Kidney (tissue), 14 donors: ENCODE measurements around the gene PXDN. TPM values are rescaled to one million over a fixed set of nuclear protein-coding genes. Genes with fewer than 3 reads are reported as not detected.

Experiments used
- DNase-seq, 5 donors: peaks; one replicate each; pipeline ENCODE4 v3.0.0-alpha.2; 2013 to 2020
- FAIRE-seq: peaks from 2 replicates; lab custom pipeline; 2012; peaks lifted over from hg19 to GRCh38; lab: Jason Lieb, UNC
- H3K27ac ChIP-seq, 2 donors: one replicate each; pipeline ENCODE4 v1.7.0; 2013; ENCODE audit warnings: low read depth in 2 of 2, low read length in 2 of 2, inconsistent platforms in 1 of 2
- H3K27me3 ChIP-seq: one replicate; pipeline ENCODE4 v1.7.1; 2013; ENCODE audit warnings: low read length, inconsistent platforms; ENCODE audit not compliant: control insufficient read depth, insufficient read depth
- H3K36me3 ChIP-seq, 3 donors: one replicate each; pipeline versions ENCODE4 v1.7.0 to v1.7.1; 2013; ENCODE audit warnings: low read length in 3 of 3, control low read depth in 1 of 3, inconsistent platforms in 1 of 3; ENCODE audit not compliant: insufficient read depth in 3 of 3, control insufficient read depth in 2 of 3
- H3K4me1 ChIP-seq, 3 donors: one replicate each; pipeline versions ENCODE4 v1.7.0 to v1.7.1; 2013; ENCODE audit warnings: low read length in 3 of 3, inconsistent platforms in 1 of 3, low read depth in 1 of 3; ENCODE audit not compliant: control insufficient read depth in 2 of 3, insufficient read depth in 2 of 3
- H3K4me3 ChIP-seq, 3 donors: one replicate each; pipeline versions ENCODE4 v1.7.0 to v1.8.1; 2013; ENCODE audit warnings: low read length in 3 of 3, control low read depth in 1 of 3, inconsistent platforms in 1 of 3
- H3K9ac ChIP-seq, 3 donors: one replicate each; pipeline versions ENCODE4 v1.7.0 to v1.7.1; 2013; ENCODE audit warnings: low read length in 3 of 3, control low read depth in 1 of 3, inconsistent platforms in 1 of 3
- H3K9me3 ChIP-seq, 3 donors: one replicate each; pipeline versions ENCODE4 v1.7.0 to v1.7.1; 2013; ENCODE audit warnings: low read length in 3 of 3, control low read depth in 1 of 3, inconsistent platforms in 1 of 3; ENCODE audit not compliant: control insufficient read depth in 2 of 3, insufficient read depth in 1 of 3
- CTCF ChIP-seq: IDR thresholded peaks from 3 replicates; pipeline ENCODE4 v1.5.1; 2012; ENCODE audit warnings: mild to moderate bottlenecking, moderate library complexity, borderline replicate concordance; ENCODE audit not compliant: insufficient read depth; ENCODE audit errors: extremely low read depth
- intact Hi-C: fragments of 100-400 bp; cut with DNase I; formaldehyde crosslinking; loops from one replicate; pipeline ENCODE4 v1.11.1; 2022
- polyA plus RNA-seq: library from polyadenylated mRNA; stranded (reverse); fragments of 350-450 nt; fragmentation: Illumina TruSeq; extraction: RNeasy Lipid Tissue Mini Kit (QIAGEN cat#74804); gene quantifications from one replicate; pipeline ENCODE4 v1.2.3, GENCODE V29; 2014; ENCODE audit warnings: low read depth, low replicate concordance; ENCODE audit not compliant: insufficient read depth
- total RNA-seq: library from RNA; stranded (reverse); fragmentation: NEBNext Ultra II Directional; extraction: Animal tissue kit (Norgen Biotek cat#: 25700); gene quantifications from one replicate; pipeline ENCODE4 v1.2.1, GENCODE V29; 2021
- donor health status: control.
- donor health status: control.
- donor health status: control.
- donor health status: control.
- donor health status: control.
- donor health status: DM: yes; HTN: yes; CAD: no.
- donor health status: Normal renal cell carcinoma (clear cell type).

PXDN gene
- total and polyA plus RNA-seq, 2 donors from 2014 or later, result 4.7 to 42.3 TPM

- H3K27ac ChIP-seq, result peak overlapping the region in 1 of 2 donors; percentile 37
- no peaks in the 10 kb centered on the region for H3K9me3 ChIP-seq
- H3K4me1 ChIP-seq, result peaks cover 9 to 12% (median 10%) of the 10 kb centered on the region in 3 donors
- no peak overlapping the region for H3K9ac ChIP-seq
- FAIRE-seq, result no peak
- peak in 2 of 5 donors; percentile 9 to 40 for DNase-seq
- no peaks in the 10 kb centered on the region for H3K36me3 ChIP-seq
- no peak overlapping the region for H3K4me3 ChIP-seq
- no peaks in the 10 kb centered on the region for H3K27me3 ChIP-seq
- no peak for TF ChIP-seq CTCF
- intact Hi-C loops, result no loop called here
Observed at GRCh38 chr2:1729242-1729641, 15.1 kb downstream of the PXDN start.

DNA sequence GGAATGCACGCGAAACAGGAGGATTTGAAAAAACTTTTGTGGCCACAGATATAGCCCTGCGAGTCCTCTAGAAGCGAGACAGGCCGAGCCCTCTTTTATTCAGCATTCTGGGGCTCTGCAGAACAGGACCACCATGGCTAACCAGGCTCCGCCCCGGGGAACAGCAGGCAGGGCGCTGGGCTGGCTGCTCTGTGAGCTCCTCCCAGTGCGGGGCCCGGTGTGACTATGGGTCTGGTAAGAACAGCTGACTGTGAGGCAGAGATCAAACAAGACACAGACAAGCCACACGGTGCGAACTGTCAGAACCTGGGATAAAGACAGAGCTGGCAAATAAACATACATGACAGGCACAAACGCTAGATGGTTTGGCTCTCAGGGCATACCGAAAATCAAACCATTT, 15.5 kb downstream of the PXDN start:
- H3K36me3 ChIP-seq, result no peaks in the 10 kb centered on the region
- H3K27ac ChIP-seq, result peak overlapping the region in 1 of 2 donors; percentile 37
- peaks cover 9 to 12% (median 10%) of the 10 kb centered on the region in 3 donors for H3K4me1 ChIP-seq
- intact Hi-C loops, result no loop called here
- TF ChIP-seq CTCF, result no peak
- H3K4me3 ChIP-seq, result no peak overlapping the region
- no peaks in the 10 kb centered on the region for H3K9me3 ChIP-seq
- no peak overlapping the region for H3K9ac ChIP-seq
- DNase-seq (peak; percentile 68 to 84 (median 78)), FAIRE-seq (no peak)
- H3K27me3 ChIP-seq, result no peaks in the 10 kb centered on the region

- Histone ChIP-seq H3K4me3 (no peak overlapping the region), H3K9me3 (no peaks in the 10 kb centered on the region), H3K27ac (no peak overlapping the region), H3K4me1 (peaks cover 9 to 12% (median 10%) of the 10 kb centered on the region in 3 donors), H3K36me3 (no peaks in the 10 kb centered on the region), H3K9ac (no peak overlapping the region), H3K27me3 (no peaks in the 10 kb centered on the region)
- peak in 3 of 5 donors; percentile 15 to 46 (median 35) for DNase-seq
- no peak for TF ChIP-seq CTCF
- no peak for FAIRE-seq
- intact Hi-C loops, result no loop called here
Observed at GRCh38 chr2:1727796-1728474, 16.4 kb downstream of the PXDN start.
